HepG2 (cell line): ENCODE data around the gene FHL3. TPM values are rescaled to one million over a fixed set of nuclear protein-coding genes. Genes with fewer than 3 reads are reported as not detected.

Experiments used
- AHR ChIP-seq: IDR thresholded peaks from 2 replicates; pipeline ENCODE4 v1.6.1; 2018; ENCODE audit warnings: missing genetic modification reagents, missing compliant biosample characterization
- ARID2 ChIP-seq: sonication (generic); formaldehyde crosslinking; IDR thresholded peaks from 2 replicates; pipeline ENCODE4 v1.8.1; 2022; ENCODE audit warnings: mild to moderate bottlenecking, missing genetic modification reagents, borderline replicate concordance
- ATF4 ChIP-seq, 2 experiments: fragments of 450-650 bp in 1 of 2; sonication (generic) in 1 of 2; formaldehyde crosslinking; IDR thresholded peaks; 2 replicates each; pipeline versions ENCODE4 v1.5.0 to v1.8.0; 2020 to 2022; ENCODE audit warnings: mild to moderate bottlenecking in 1 of 2, missing genetic modification reagents in 1 of 2
- ATF5 ChIP-seq: sonication (generic); formaldehyde crosslinking; IDR thresholded peaks from 2 replicates; pipeline ENCODE4 v1.4.0; 2020; ENCODE audit warnings: mild to moderate bottlenecking, low read depth, missing genetic modification reagents
- ATM ChIP-seq: fragments of 450-650 bp; IDR thresholded peaks from 2 replicates; pipeline ENCODE4 v1.7.1; 2017; ENCODE audit warnings: mild to moderate bottlenecking, borderline replicate concordance
- CCDC6 ChIP-seq: sonication (generic); formaldehyde crosslinking; IDR thresholded peaks from 2 replicates; pipeline ENCODE4 v1.8.1; 2022; ENCODE audit warnings: mild to moderate bottlenecking, missing genetic modification reagents, moderate library complexity
- CREB1 ChIP-seq, 2 experiments: fragments of 450-650 bp in 1 of 2; IDR thresholded peaks; 2 replicates each; pipeline ENCODE4 v1.6.1; 2016 to 2017; ENCODE audit warnings: control low read depth in 1 of 2, mild to moderate bottlenecking in 1 of 2, missing compliant biosample characterization in 1 of 2, missing genetic modification characterization in 1 of 2
- ELF4 ChIP-seq: sonication (generic); formaldehyde crosslinking; IDR thresholded peaks from 2 replicates; pipeline ENCODE4 v1.5.0; 2020; ENCODE audit warnings: missing genetic modification reagents, mild to moderate bottlenecking, moderate library complexity, borderline replicate concordance
- FOXA1 ChIP-seq, 2 experiments: fragments of 450-650 bp in 1 of 2; sonication (generic) in 1 of 2; formaldehyde crosslinking in 1 of 2; IDR thresholded peaks; 2 replicates each; pipeline versions ENCODE4 v1.4.0 to v1.6.1; 2016 to 2020; ENCODE audit warnings: missing genetic modification reagents in 1 of 2
- HDAC6 ChIP-seq: fragments of 200-600 bp; sonication (generic); IDR thresholded peaks from 2 replicates; pipeline ENCODE4 v1.7.0; 2017; ENCODE audit warnings: mild to moderate bottlenecking, antibody characterized with exemption, low read length, low read depth
- HMG20B ChIP-seq: conservative IDR thresholded peaks from 2 replicates; pipeline ENCODE4 v1.6.1; 2016; ENCODE audit warnings: missing genetic modification reagents, missing compliant biosample characterization
- MED1 ChIP-seq: sonication (generic); formaldehyde crosslinking; IDR thresholded peaks from 2 replicates; pipeline ENCODE4 v1.4.0; 2020; ENCODE audit warnings: missing genetic modification reagents
- PHF21A ChIP-seq: sonication (generic); formaldehyde crosslinking; IDR thresholded peaks from 2 replicates; pipeline ENCODE4 v1.5.0; 2020; ENCODE audit warnings: mild to moderate bottlenecking, missing genetic modification reagents
- PHF5A ChIP-seq: IDR thresholded peaks from one replicate; pipeline ENCODE4 v1.6.1; 2018; ENCODE audit warnings: low read depth, missing genetic modification reagents; ENCODE audit not compliant: unreplicated experiment
- REPIN1 ChIP-seq: sonication (generic); formaldehyde crosslinking; IDR thresholded peaks from 2 replicates; pipeline ENCODE4 v1.8.0; 2022; ENCODE audit warnings: missing genetic modification reagents, low read depth, mild to moderate bottlenecking, borderline replicate concordance
- TBL1XR1 ChIP-seq: fragments of 150-350 bp; IDR thresholded peaks from 2 replicates; pipeline ENCODE4 v1.6.1; 2014; ENCODE audit warnings: borderline replicate concordance, low read length; ENCODE audit not compliant: partially characterized antibody
- ZBTB49 ChIP-seq: sonication (generic); formaldehyde crosslinking; IDR thresholded peaks from 2 replicates; pipeline ENCODE4 v1.4.0; 2020; ENCODE audit warnings: missing genetic modification reagents, borderline replicate concordance
- ZNF224 ChIP-seq: sonication (generic); formaldehyde crosslinking; IDR thresholded peaks from 2 replicates; pipeline ENCODE4 v1.5.0; 2020; ENCODE audit warnings: mild to moderate bottlenecking, missing genetic modification reagents
- ZNF562 ChIP-seq: sonication (generic); formaldehyde crosslinking; IDR thresholded peaks from 2 replicates; pipeline ENCODE4 v1.8.0; 2022; ENCODE audit warnings: missing genetic modification reagents, borderline replicate concordance
- ZNF639 ChIP-seq: conservative IDR thresholded peaks from 2 replicates; pipeline ENCODE4 v1.6.1; 2018; ENCODE audit warnings: missing genetic modification reagents
- ZNF678 ChIP-seq: sonication (generic); formaldehyde crosslinking; IDR thresholded peaks from 2 replicates; pipeline ENCODE4 v1.4.0; 2020; ENCODE audit warnings: mild to moderate bottlenecking, missing genetic modification reagents
- ZNF776 ChIP-seq: sonication (generic); formaldehyde crosslinking; IDR thresholded peaks from 2 replicates; pipeline ENCODE4 v1.4.0; 2020; ENCODE audit warnings: mild to moderate bottlenecking, missing genetic modification reagents
- ZNF777 ChIP-seq: sonication (generic); formaldehyde crosslinking; IDR thresholded peaks from 2 replicates; pipeline ENCODE4 v1.4.0; 2020; ENCODE audit warnings: missing genetic modification reagents
- ZNF780A ChIP-seq: sonication (generic); formaldehyde crosslinking; IDR thresholded peaks from 2 replicates; pipeline ENCODE4 v1.8.0; 2022; ENCODE audit warnings: mild to moderate bottlenecking, missing genetic modification reagents, moderate library complexity
- ZSCAN21 ChIP-seq: sonication (generic); formaldehyde crosslinking; IDR thresholded peaks from 2 replicates; pipeline ENCODE4 v1.8.0; 2022; ENCODE audit warnings: mild to moderate bottlenecking, missing genetic modification reagents, moderate library complexity, borderline replicate concordance
- polyA plus RNA-seq, 8 experiments: library from polyadenylated mRNA; depleted of rRNA in 3 of 8; stranded (reverse) in 7 of 8; unstranded in 1 of 8; fragments of >200 nt; fragmentation: Illumina TruSeq in 4 of 8; extraction: Trizol in 4 of 8; gene quantifications; 2 replicates each; pipeline versions ENCODE4 v1.2.1 to v1.2.3, GENCODE V29; 2011 to 2016; ENCODE audit warnings: low read depth in 4 of 8, missing spikeins in 1 of 8, mixed read lengths in 1 of 8; ENCODE audit not compliant: insufficient read depth in 1 of 8
- total RNA-seq, 5 experiments: library from RNA; depleted of rRNA; stranded (reverse); fragments of >200 nt; fragmentation: Illumina TruSeq; extraction: Trizol; gene quantifications; 2 replicates each; pipeline ENCODE4 v1.2.3, GENCODE V29; 2016; ENCODE audit warnings: low read depth in 1 of 5

Gene FHL3
- total and polyA plus RNA-seq, 2 of the 13 experiments (the other 11 are each of a cell fraction or from before 2014, with no cell fraction given), result 2.8 to 6.6 TPM

GRCh38 chr1:37999430-38000232, 5.7 kb downstream of the FHL3 start (continued):
- TF ChIP-seq FOXA1 (IDR thresholded peaks at IDR 0.05), result no peak
- no peak for TF ChIP-seq FOXA1 (CRISPR knock-in tag; IDR thresholded peaks at IDR 0.05)
- no peak for TF ChIP-seq CCDC6
- TF ChIP-seq MED1 (CRISPR knock-in tag), result peak; percentile 48; the same call in 1 of the 2 replicates
- TF ChIP-seq TBL1XR1, result no peak
- TF ChIP-seq ATF4 (CRISPR knock-in tag; IDR thresholded peaks at IDR 0.05), result no peak
- TF ChIP-seq ZNF639, result no peak
- no peak for TF ChIP-seq ZNF777 (CRISPR knock-in tag)
- TF ChIP-seq ZNF224 (CRISPR knock-in tag), result no peak
- TF ChIP-seq ELF4 (CRISPR knock-in tag), result peak; percentile 55; the same call in 1 of the 2 replicates
- TF ChIP-seq ZSCAN21 (CRISPR knock-in tag), result 0 out of 2 replicates have a peak, but pooled peaks have one; percentile 4
- no peak for TF ChIP-seq ATM
- no peak for TF ChIP-seq HDAC6
- no peak for TF ChIP-seq ZNF678 (CRISPR knock-in tag)
- no peak for TF ChIP-seq ZNF776 (CRISPR knock-in tag)
- TF ChIP-seq PHF5A (CRISPR knock-in tag), result no peak
- TF ChIP-seq ZNF780A (CRISPR knock-in tag), result no peak
- TF ChIP-seq ZNF562 (CRISPR knock-in tag), result no peak
- TF ChIP-seq ARID2 (CRISPR knock-in tag), result no peak
- TF ChIP-seq ATF5, result no peak
- no peak for TF ChIP-seq AHR (CRISPR knock-in tag)
- no peak for TF ChIP-seq HMG20B (CRISPR knock-in tag)
- TF ChIP-seq CREB1 (IDR thresholded peaks at IDR 0.05), result no peak
- peak; percentile 34; the same call in 1 of the 2 replicates for TF ChIP-seq CREB1 (CRISPR knock-in tag; IDR thresholded peaks at IDR 0.05)
- no peak for TF ChIP-seq ZBTB49 (CRISPR knock-in tag)
- peak; percentile 75 for TF ChIP-seq PHF21A (CRISPR knock-in tag)
- TF ChIP-seq REPIN1 (CRISPR knock-in tag), result no peak
